Endothelial cell (in vitro differentiated cells): ENCODE data around the gene R3HDM2. TPM values are rescaled to one million over a fixed set of nuclear protein-coding genes. Genes with fewer than 3 reads are reported as not detected.
A peak's percentile ranks its signal among the peaks of the same experiment; 100 is the strongest.

Experiments
- DNase-seq: peaks from one replicate; pipeline ENCODE4 v3.0.0; 2021; ENCODE audit warnings: low spot score
- H3K27ac Mint-ChIP-seq: one replicate; pipeline ENCODE4 v1.8.0; 2021; ENCODE audit warnings: mixed read lengths, inconsistent platforms; ENCODE audit not compliant: unreplicated experiment
- H3K27me3 Mint-ChIP-seq: one replicate; pipeline ENCODE4 v1.8.0; 2021; ENCODE audit warnings: mild to moderate bottlenecking, moderate library complexity, mixed read lengths, inconsistent platforms; ENCODE audit not compliant: unreplicated experiment
- H3K36me3 Mint-ChIP-seq: one replicate; pipeline ENCODE4 v1.8.0; 2021; ENCODE audit warnings: mild to moderate bottlenecking, low read depth, mixed read lengths, inconsistent platforms; ENCODE audit not compliant: unreplicated experiment
- H3K4me1 Mint-ChIP-seq: one replicate; pipeline ENCODE4 v1.8.0; 2021; ENCODE audit warnings: mild to moderate bottlenecking, mixed read lengths, inconsistent platforms; ENCODE audit not compliant: unreplicated experiment
- H3K4me3 Mint-ChIP-seq: one replicate; pipeline ENCODE4 v1.8.0; 2021; ENCODE audit warnings: mild to moderate bottlenecking, mixed read lengths, inconsistent platforms; ENCODE audit not compliant: unreplicated experiment
- H3K9me3 Mint-ChIP-seq: one replicate; pipeline ENCODE4 v1.8.0; 2021; ENCODE audit warnings: mixed read lengths, inconsistent platforms; ENCODE audit not compliant: unreplicated experiment
- CTCF ChIP-seq: fragments of 200-600 bp; sonication (generic); IDR thresholded peaks from one replicate; pipeline ENCODE4 v1.5.0; 2021; ENCODE audit warnings: antibody characterized with exemption; ENCODE audit not compliant: unreplicated experiment
- total RNA-seq: library from RNA; stranded (reverse); fragmentation: NEBNext Ultra II Directional; extraction: Animal tissue kit (Norgen Biotek cat#: 25700); gene quantifications from one replicate; pipeline ENCODE4 v1.2.1, GENCODE V29; 2021; ENCODE audit not compliant: unreplicated experiment

R3HDM2 gene
- total RNA-seq, 1 donor from 2014 or later, result 39.4 TPM

- H3K4me3 Mint-ChIP-seq, result peak overlapping the region; percentile 71
These were observed 193.3 kb downstream of the R3HDM2 start for GRCh38 chr12:57237596-57237931.

GRCh38 chr12:57236925-57237595 is 193.8 kb downstream of the R3HDM2 start:
- peaks cover 35% of the 10 kb centered on the region for H3K36me3 Mint-ChIP-seq
- H3K27me3 Mint-ChIP-seq, result peaks cover 35% of the 10 kb centered on the region
- TF ChIP-seq CTCF, result no peak
- H3K9me3 Mint-ChIP-seq, result no peaks in the 10 kb centered on the region
- peaks cover 23% of the 10 kb centered on the region for H3K4me1 Mint-ChIP-seq
- H3K4me3 Mint-ChIP-seq, result peak overlapping the region; percentile 71
- H3K27ac Mint-ChIP-seq, result no peak overlapping the region
- DNase-seq, result peak; percentile 8

More at GRCh38 chr12:57237596-57237931, 193.3 kb downstream of the R3HDM2 start:
- no peak for TF ChIP-seq CTCF
- DNase-seq, result no peak
- Mint-ChIP-seq H3K27me3 (peaks cover 37% of the 10 kb centered on the region), H3K4me1 (peaks cover 23% of the 10 kb centered on the region), H3K36me3 (peaks cover 35% of the 10 kb centered on the region), H3K27ac (no peak overlapping the region), H3K9me3 (no peaks in the 10 kb centered on the region)

GRCh38 chr12:57236201-57236924 is 194.5 kb downstream of the R3HDM2 start:
- H3K9me3 Mint-ChIP-seq, result no peaks in the 10 kb centered on the region
- peaks cover 23% of the 10 kb centered on the region for H3K4me1 Mint-ChIP-seq
- DNase-seq, result peak; percentile 17
- H3K36me3 Mint-ChIP-seq, result peaks cover 35% of the 10 kb centered on the region
- peaks cover 37% of the 10 kb centered on the region for H3K27me3 Mint-ChIP-seq
- no peak overlapping the region for H3K27ac Mint-ChIP-seq
- TF ChIP-seq CTCF, result no peak
- H3K4me3 Mint-ChIP-seq, result no peak overlapping the region

- DNase-seq, result no peak
- peaks cover 35% of the 10 kb centered on the region for H3K36me3 Mint-ChIP-seq
- H3K4me1 Mint-ChIP-seq, result peaks cover 23% of the 10 kb centered on the region
- no peak overlapping the region for H3K27ac Mint-ChIP-seq
- peaks cover 34% of the 10 kb centered on the region for H3K27me3 Mint-ChIP-seq
- no peaks in the 10 kb centered on the region for H3K9me3 Mint-ChIP-seq
- no peak overlapping the region for H3K4me3 Mint-ChIP-seq
- no peak for TF ChIP-seq CTCF
These were observed 195.1 kb downstream of the R3HDM2 start for GRCh38 chr12:57235728-57236131.
